GM12878 (cell line): ENCODE data around the gene REV3L. TPM values are rescaled to one million over a fixed set of nuclear protein-coding genes. Genes with fewer than 3 reads are reported as not detected.

Experiments
- ATAC-seq: fragments of 200-7000 bp; cut with Tn5 transposase; 3 replicates; pipeline ENCODE4 v1.9.1; 2020; ENCODE audit warnings: mild to moderate bottlenecking, moderate library complexity
- BruUV-seq: library from RNA; stranded (reverse); fragments of 400-500 nt; replicated peaks from 2 replicates; lab custom pipeline; 2021; lab: Mats Ljungman, UMichigan
- CTCF ChIA-PET: fragments of 300-600 bp; sonication (Branson Sonifier 250); formaldehyde crosslinking; extraction: SDS; loops from one replicate; lab custom pipeline; 2021; ENCODE audit warnings: inconsistent platforms; lab: Yijun Ruan, JAX
- POLR2A ChIA-PET: fragments of 350-600 bp; formaldehyde crosslinking; extraction: SDS; loops from one replicate; lab custom pipeline; 2021; ENCODE audit warnings: inconsistent platforms; lab: Charles Lee
- RAD21 ChIA-PET: fragments of 300-600 bp; sonication (Branson Sonifier 250); formaldehyde crosslinking; loops from one replicate; lab custom pipeline; 2023; ENCODE audit warnings: antibody characterized with exemption; ENCODE audit not compliant: unreplicated experiment; lab: Charles Lee
- SMC1A ChIA-PET: fragments of 300-600 bp; sonication (Branson Sonifier 250); formaldehyde crosslinking; loops from one replicate; lab custom pipeline; 2023; ENCODE audit not compliant: unreplicated experiment, uncharacterized antibody; lab: Charles Lee
- DNase-seq: peaks from one replicate; pipeline ENCODE4 v3.0.0-alpha.2; 2011; ENCODE audit warnings: low read depth, low spot score
- FAIRE-seq: peaks from 3 replicates; lab custom pipeline; 2011; peaks lifted over from hg19 to GRCh38; lab: Jason Lieb, UNC
- H2AFZ ChIP-seq: 2 replicates; pipeline ENCODE4 v1.6.0; 2011; ENCODE audit warnings: low read depth, low read length, control low read depth; ENCODE audit not compliant: control insufficient read depth
- H3K27ac ChIP-seq: 2 replicates; pipeline ENCODE4 v1.5.1; 2011; ENCODE audit warnings: control low read depth; ENCODE audit not compliant: control insufficient read depth, insufficient read depth
- H3K27me3 ChIP-seq, 2 experiments: replicated peaks in 1 of 2; 2 replicates each; pipeline versions ENCODE4 v1.6.0 to v1.6.1; 2011; ENCODE audit warnings: low read length in 1 of 2; ENCODE audit not compliant: control insufficient read depth in 2 of 2, insufficient read depth in 2 of 2
- H3K36me3 ChIP-seq, 2 experiments: 2 replicates each; pipeline ENCODE4 v1.5.1; 2011; ENCODE audit warnings: low read length in 1 of 2; ENCODE audit not compliant: control insufficient read depth in 2 of 2, insufficient read depth in 2 of 2
- H3K4me1 ChIP-seq: 2 replicates; pipeline ENCODE4 v1.6.1; 2011; ENCODE audit warnings: mild to moderate bottlenecking, low read length, moderate library complexity, mixed read lengths; ENCODE audit not compliant: control insufficient read depth, insufficient read depth
- H3K4me2 ChIP-seq: 2 replicates; pipeline ENCODE4 v1.6.0; 2011; ENCODE audit warnings: control low read depth; ENCODE audit not compliant: control insufficient read depth, insufficient read depth
- H3K4me3 ChIP-seq: fragments of 200-600 bp; sonication (generic); 2 replicates; pipeline ENCODE4 v1.5.1; 2016
- H3K79me2 ChIP-seq: 2 replicates; pipeline ENCODE4 v1.6.0; 2011; ENCODE audit warnings: low read length; ENCODE audit not compliant: control insufficient read depth, insufficient read depth
- H3K9ac ChIP-seq: 2 replicates; pipeline ENCODE4 v1.8.0; 2011; ENCODE audit warnings: low read length, control low read depth, mixed read lengths; ENCODE audit not compliant: control insufficient read depth, insufficient read depth
- H3K9me3 ChIP-seq: replicated peaks from 3 replicates; pipeline ENCODE4 v1.5.1; 2011; ENCODE audit warnings: mild to moderate bottlenecking, low read length; ENCODE audit not compliant: control insufficient read depth, insufficient read depth
- H4K20me1 ChIP-seq: 2 replicates; pipeline ENCODE4 v1.6.0; 2011; ENCODE audit not compliant: control insufficient read depth, insufficient read depth
- ATF7 ChIP-seq: fragments of 450-650 bp; IDR thresholded peaks from 2 replicates; pipeline ENCODE4 v1.6.1; 2016; ENCODE audit warnings: low read depth, mild to moderate bottlenecking
- BCL11A ChIP-seq: IDR thresholded peaks from 2 replicates; pipeline ENCODE4 v1.6.1; 2011; ENCODE audit warnings: low read depth, low read length
- BRCA1 ChIP-seq: IDR thresholded peaks from 2 replicates; pipeline ENCODE4 v1.6.1; 2011; ENCODE audit warnings: low read depth, low read length, improper control_type of control experiment
- CEBPB ChIP-seq, 2 experiments: fragments of 150-350 bp in 1 of 2; IDR thresholded peaks; 2 replicates each; pipeline ENCODE4 v1.6.1; 2012 to 2014; ENCODE audit warnings: low read depth in 2 of 2, low read length in 2 of 2, borderline replicate concordance in 1 of 2, inconsistent platforms in 1 of 2
- CREB1 ChIP-seq: IDR thresholded peaks from 2 replicates; pipeline ENCODE4 v1.6.1; 2012; ENCODE audit warnings: low read depth, mild to moderate bottlenecking, inconsistent platforms
- KLF5 ChIP-seq: fragments of 450-650 bp; IDR thresholded peaks from 2 replicates; pipeline ENCODE4 v1.6.1; 2014; ENCODE audit warnings: mild to moderate bottlenecking; ENCODE audit not compliant: partially characterized antibody
- NFIC ChIP-seq: IDR thresholded peaks from 2 replicates; pipeline ENCODE4 v1.6.1; 2012; ENCODE audit warnings: low read depth, mild to moderate bottlenecking, inconsistent platforms, low read length, moderate library complexity
- NFYA ChIP-seq: IDR thresholded peaks from 2 replicates; pipeline ENCODE4 v1.6.1; 2011; ENCODE audit warnings: low read depth, mild to moderate bottlenecking, low read length, improper control_type of control experiment, borderline replicate concordance
- RAD51 ChIP-seq: fragments of 450-650 bp; IDR thresholded peaks from 2 replicates; pipeline ENCODE4 v1.6.1; 2016; ENCODE audit warnings: moderate library complexity, mild to moderate bottlenecking, inconsistent platforms
- SMAD5 ChIP-seq: IDR thresholded peaks from 2 replicates; pipeline ENCODE4 v1.6.1; 2016; ENCODE audit warnings: antibody characterized with exemption, low read depth
- SREBF1 ChIP-seq: IDR thresholded peaks from 2 replicates; pipeline ENCODE4 v1.6.1; 2012; ENCODE audit warnings: mild to moderate bottlenecking, low read length
- SUPT20H ChIP-seq: IDR thresholded peaks from 2 replicates; pipeline ENCODE4 v1.6.1; 2011; ENCODE audit warnings: low read depth, mild to moderate bottlenecking, low read length, moderate library complexity, borderline replicate concordance; ENCODE audit not compliant: control insufficient read depth
- TBL1XR1 ChIP-seq: IDR thresholded peaks from 2 replicates; pipeline ENCODE4 v1.6.1; 2012; ENCODE audit warnings: low read depth, low read length, improper control_type of control experiment
- WGBS: methylation state at CpG from one replicate; pipeline ENCODE4 v1.1.6; 2016; ENCODE audit warnings: low lambda C conversion rate; ENCODE audit not compliant: insufficient replicate concordance, insufficient coverage; ENCODE audit errors: missing lambda C conversion rate; 5-methylcytosine and 5-hydroxymethylcytosine counted together
- in situ Hi-C: fragments of 300-500 bp; cut with MboI; formaldehyde crosslinking; loops from 9 replicates; pipeline ENCODE4 v1.14.3; 2018; ENCODE audit warnings: mixed read lengths
- intact Hi-C: fragments of 100-400 bp; cut with micrococcal nuclease; formaldehyde crosslinking; loops from one replicate; pipeline ENCODE4 v1.14.2; 2022; ENCODE audit not compliant: unreplicated experiment
- polyA plus RNA-seq, 11 experiments: library from polyadenylated mRNA; depleted of rRNA in 4 of 11; unstranded in 6 of 11; stranded (reverse) in 5 of 11; fragments of >200 nt; fragmentation: Nextera tagmentation in 4 of 11; fragmentation: Illumina TruSeq in 1 of 11; extraction: Ambion mirVana in 4 of 11; extraction: Trizol in 1 of 11; gene quantifications; 1 replicate in 1 of 11; 2 replicates in 10 of 11; pipeline versions ENCODE4 v1.2.1 to v1.2.3, GENCODE V29; 2011 to 2016; ENCODE audit warnings: inconsistent platforms in 2 of 11, missing spikeins in 2 of 11, low read depth in 1 of 11
- total RNA-seq, 4 experiments: library from RNA; depleted of rRNA in 3 of 4; stranded (reverse); fragments of >200 nt in 3 of 4; fragmentation: Illumina TruSeq in 1 of 4; extraction: Trizol in 1 of 4; gene quantifications; 2 replicates each; pipeline versions ENCODE4 v1.2.1 to v1.2.3, GENCODE V29; 2013 to 2021
- TF ChIP-seq, protein P1 (sequence below): fragments of 450-650 bp; formaldehyde crosslinking; IDR thresholded peaks from 2 replicates; pipeline ENCODE4 v1.4.0; 2020; ENCODE audit warnings: mild to moderate bottlenecking, moderate library complexity
- TF ChIP-seq, protein P2 (sequence below): IDR thresholded peaks from 2 replicates; pipeline ENCODE4 v1.6.1; 2011; ENCODE audit warnings: low read depth, low read length, improper control_type of control experiment, borderline replicate concordance
- TF ChIP-seq, protein P3 (sequence below): IDR thresholded peaks from 2 replicates; pipeline ENCODE4 v1.6.1; 2012; ENCODE audit warnings: mild to moderate bottlenecking, low read depth, low read length

Gene REV3L
- total and polyA plus RNA-seq, 10 of the 15 experiments (the other 5 are each of a cell fraction or from before 2014, with no cell fraction given): 7.6 to 33.6 (median 21.5) TPM

DNA sequence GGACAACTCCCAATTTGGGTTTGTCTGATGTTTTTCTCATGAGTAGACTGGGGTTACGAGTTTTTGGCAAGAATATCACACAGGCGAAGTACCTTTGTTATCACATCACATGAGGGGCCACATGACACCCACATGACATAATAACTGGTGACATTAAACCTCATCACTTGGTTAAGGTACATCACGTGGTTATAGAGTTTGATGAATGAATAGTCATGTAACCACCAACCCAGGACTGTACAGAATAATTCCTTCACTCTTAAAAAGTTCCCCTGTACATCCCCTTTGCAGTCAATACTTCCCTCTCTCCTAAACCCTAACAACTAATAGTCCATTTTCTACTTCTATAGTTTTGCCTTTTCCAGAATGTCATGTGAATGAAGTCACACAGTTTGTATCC lies 83.4 kb downstream of the REV3L start:
- no TSS peak for BruUV-seq
- POLR2A ChIA-PET: no interaction called here

More for the DNA sequence above, 83.4 kb downstream of the REV3L start:
- Histone ChIP-seq H3K79me2 (no peaks in the 10 kb centered on the region), H3K27ac (no peak overlapping the region), H4K20me1 (no peaks in the 10 kb centered on the region), H3K36me3 (peaks cover 2 to 24% of the 10 kb centered on the region in 2 experiments), H3K4me3 (no peak overlapping the region), H3K4me2 (no peak overlapping the region), H3K9ac (no peak overlapping the region), H3K4me1 (no peaks in the 10 kb centered on the region), H3K27me3 (no peaks in the 10 kb centered on the region), H2AFZ (no peak overlapping the region), H3K9me3 (peaks cover 14% of the 10 kb centered on the region; the same call in 2 of the 3 replicates)
- in situ Hi-C loops: no loop called here
- TF ChIP-seq TBL1XR1: no peak
- 0 out of 2 replicates have a peak, but pooled peaks have one; percentile 22 for TF ChIP-seq ATF7
- TF ChIP-seq CREB1: no peak
- TF ChIP-seq, protein P1, sequence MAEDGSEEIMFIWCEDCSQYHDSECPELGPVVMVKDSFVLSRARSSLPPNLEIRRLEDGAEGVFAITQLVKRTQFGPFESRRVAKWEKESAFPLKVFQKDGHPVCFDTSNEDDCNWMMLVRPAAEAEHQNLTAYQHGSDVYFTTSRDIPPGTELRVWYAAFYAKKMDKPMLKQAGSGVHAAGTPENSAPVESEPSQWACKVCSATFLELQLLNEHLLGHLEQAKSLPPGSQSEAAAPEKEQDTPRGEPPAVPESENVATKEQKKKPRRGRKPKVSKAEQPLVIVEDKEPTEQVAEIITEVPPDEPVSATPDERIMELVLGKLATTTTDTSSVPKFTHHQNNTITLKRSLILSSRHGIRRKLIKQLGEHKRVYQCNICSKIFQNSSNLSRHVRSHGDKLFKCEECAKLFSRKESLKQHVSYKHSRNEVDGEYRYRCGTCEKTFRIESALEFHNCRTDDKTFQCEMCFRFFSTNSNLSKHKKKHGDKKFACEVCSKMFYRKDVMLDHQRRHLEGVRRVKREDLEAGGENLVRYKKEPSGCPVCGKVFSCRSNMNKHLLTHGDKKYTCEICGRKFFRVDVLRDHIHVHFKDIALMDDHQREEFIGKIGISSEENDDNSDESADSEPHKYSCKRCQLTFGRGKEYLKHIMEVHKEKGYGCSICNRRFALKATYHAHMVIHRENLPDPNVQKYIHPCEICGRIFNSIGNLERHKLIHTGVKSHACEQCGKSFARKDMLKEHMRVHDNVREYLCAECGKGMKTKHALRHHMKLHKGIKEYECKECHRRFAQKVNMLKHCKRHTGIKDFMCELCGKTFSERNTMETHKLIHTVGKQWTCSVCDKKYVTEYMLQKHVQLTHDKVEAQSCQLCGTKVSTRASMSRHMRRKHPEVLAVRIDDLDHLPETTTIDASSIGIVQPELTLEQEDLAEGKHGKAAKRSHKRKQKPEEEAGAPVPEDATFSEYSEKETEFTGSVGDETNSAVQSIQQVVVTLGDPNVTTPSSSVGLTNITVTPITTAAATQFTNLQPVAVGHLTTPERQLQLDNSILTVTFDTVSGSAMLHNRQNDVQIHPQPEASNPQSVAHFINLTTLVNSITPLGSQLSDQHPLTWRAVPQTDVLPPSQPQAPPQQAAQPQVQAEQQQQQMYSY (CRISPR knock-in tag): no peak
- TF ChIP-seq BRCA1: no peak
- no peak for TF ChIP-seq KLF5
- TF ChIP-seq SMAD5: no peak
- TF ChIP-seq, protein P2, sequence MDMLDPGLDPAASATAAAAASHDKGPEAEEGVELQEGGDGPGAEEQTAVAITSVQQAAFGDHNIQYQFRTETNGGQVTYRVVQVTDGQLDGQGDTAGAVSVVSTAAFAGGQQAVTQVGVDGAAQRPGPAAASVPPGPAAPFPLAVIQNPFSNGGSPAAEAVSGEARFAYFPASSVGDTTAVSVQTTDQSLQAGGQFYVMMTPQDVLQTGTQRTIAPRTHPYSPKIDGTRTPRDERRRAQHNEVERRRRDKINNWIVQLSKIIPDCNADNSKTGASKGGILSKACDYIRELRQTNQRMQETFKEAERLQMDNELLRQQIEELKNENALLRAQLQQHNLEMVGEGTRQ: peak; percentile 71; the same call in 1 of the 2 replicates
- peak; percentile 96 for TF ChIP-seq RAD51
- TF ChIP-seq NFYA: no peak
- no peak for TF ChIP-seq NFIC
- no peak for TF ChIP-seq BCL11A
- TF ChIP-seq, protein P3, sequence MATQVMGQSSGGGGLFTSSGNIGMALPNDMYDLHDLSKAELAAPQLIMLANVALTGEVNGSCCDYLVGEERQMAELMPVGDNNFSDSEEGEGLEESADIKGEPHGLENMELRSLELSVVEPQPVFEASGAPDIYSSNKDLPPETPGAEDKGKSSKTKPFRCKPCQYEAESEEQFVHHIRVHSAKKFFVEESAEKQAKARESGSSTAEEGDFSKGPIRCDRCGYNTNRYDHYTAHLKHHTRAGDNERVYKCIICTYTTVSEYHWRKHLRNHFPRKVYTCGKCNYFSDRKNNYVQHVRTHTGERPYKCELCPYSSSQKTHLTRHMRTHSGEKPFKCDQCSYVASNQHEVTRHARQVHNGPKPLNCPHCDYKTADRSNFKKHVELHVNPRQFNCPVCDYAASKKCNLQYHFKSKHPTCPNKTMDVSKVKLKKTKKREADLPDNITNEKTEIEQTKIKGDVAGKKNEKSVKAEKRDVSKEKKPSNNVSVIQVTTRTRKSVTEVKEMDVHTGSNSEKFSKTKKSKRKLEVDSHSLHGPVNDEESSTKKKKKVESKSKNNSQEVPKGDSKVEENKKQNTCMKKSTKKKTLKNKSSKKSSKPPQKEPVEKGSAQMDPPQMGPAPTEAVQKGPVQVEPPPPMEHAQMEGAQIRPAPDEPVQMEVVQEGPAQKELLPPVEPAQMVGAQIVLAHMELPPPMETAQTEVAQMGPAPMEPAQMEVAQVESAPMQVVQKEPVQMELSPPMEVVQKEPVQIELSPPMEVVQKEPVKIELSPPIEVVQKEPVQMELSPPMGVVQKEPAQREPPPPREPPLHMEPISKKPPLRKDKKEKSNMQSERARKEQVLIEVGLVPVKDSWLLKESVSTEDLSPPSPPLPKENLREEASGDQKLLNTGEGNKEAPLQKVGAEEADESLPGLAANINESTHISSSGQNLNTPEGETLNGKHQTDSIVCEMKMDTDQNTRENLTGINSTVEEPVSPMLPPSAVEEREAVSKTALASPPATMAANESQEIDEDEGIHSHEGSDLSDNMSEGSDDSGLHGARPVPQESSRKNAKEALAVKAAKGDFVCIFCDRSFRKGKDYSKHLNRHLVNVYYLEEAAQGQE: no peak
- no peak for TF ChIP-seq SUPT20H
- TF ChIP-seq SREBF1: no peak
- no peak for TF ChIP-seq CEBPB (IDR thresholded peaks at IDR 0.05; ENCODE audit: borderline replicate concordance in 1 of 2, low read depth in 2 of 2, low read length in 2 of 2)
- DNase-seq (no peak), FAIRE-seq (no peak), ATAC-seq (peak; percentile 60)
- intact Hi-C loops: no loop called here
- ChIA-PET RAD21 (no interaction called here), SMC1A (no interaction called here), CTCF (no interaction called here)
- 65% methylated on average over 3 of the region's 3 CpGs for WGBS
